Stimulated activated naive CD8-positive, alpha-beta T cell treated with anti-CD3 and anti-CD28 coated beads, Interleukin-15, Interleukin-2, amounts not matched to agents 100 ng/mL and 50 ng/mL, for 24 hours (primary cell): ENCODE results near the gene TAPT1.

Source experiments
- H3K27ac Mint-ChIP-seq: one replicate; pipeline ENCODE4 v1.8.0; 2021; ENCODE audit warnings: mild to moderate bottlenecking, mixed read lengths
- H3K27me3 Mint-ChIP-seq: one replicate; pipeline ENCODE4 v1.8.0; 2021; ENCODE audit warnings: mixed read lengths
- H3K36me3 Mint-ChIP-seq: one replicate; pipeline ENCODE4 v1.8.0; 2021; ENCODE audit warnings: low read depth, mixed read lengths
- H3K4me1 Mint-ChIP-seq: one replicate; pipeline ENCODE4 v1.8.0; 2021; ENCODE audit warnings: low read depth, mixed read lengths
- H3K4me3 Mint-ChIP-seq: one replicate; pipeline ENCODE4 v1.8.0; 2021; ENCODE audit warnings: mild to moderate bottlenecking, mixed read lengths
- H3K9me3 Mint-ChIP-seq: one replicate; pipeline ENCODE4 v1.8.0; 2021; ENCODE audit warnings: mixed read lengths

TAPT1 gene

GRCh38 chr4:16110661-16111290, 115.5 kb downstream of the TAPT1 start:
- Mint-ChIP-seq H3K9me3 (no peaks in the 10 kb centered on the region), H3K4me3 (no peak overlapping the region), H3K4me1 (no peaks in the 10 kb centered on the region), H3K36me3 (no peaks in the 10 kb centered on the region), H3K27me3 (peaks cover 3% of the 10 kb centered on the region), H3K27ac (no peak overlapping the region)
